ENCODE data around the gene OSCAR.

The OSCAR gene, protein sequence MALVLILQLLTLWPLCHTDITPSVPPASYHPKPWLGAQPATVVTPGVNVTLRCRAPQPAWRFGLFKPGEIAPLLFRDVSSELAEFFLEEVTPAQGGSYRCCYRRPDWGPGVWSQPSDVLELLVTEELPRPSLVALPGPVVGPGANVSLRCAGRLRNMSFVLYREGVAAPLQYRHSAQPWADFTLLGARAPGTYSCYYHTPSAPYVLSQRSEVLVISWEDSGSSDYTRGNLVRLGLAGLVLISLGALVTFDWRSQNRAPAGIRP

DNA sequence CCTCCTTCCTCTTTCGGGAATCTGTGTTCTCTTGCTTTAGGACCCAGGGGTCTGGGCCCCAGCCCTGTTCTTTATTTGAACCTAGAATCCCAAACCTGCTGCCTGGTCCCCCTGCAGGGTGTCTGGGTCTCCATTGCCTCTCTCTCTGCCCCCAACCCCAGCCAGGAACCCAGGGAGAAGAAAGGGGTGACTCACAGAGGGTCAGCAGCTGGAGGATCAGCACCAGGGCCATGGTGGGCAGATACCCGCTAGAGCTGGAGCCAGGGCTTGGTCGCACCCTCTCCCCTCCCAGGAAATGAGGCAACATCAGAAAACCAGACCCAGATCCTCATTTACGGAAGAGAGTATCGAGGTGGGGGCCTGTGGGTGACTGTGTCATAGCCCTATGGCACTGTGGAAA lies at the start of gene OSCAR:
OSCAR (minus strand) TSS at position 243 of the 400 bp plus-strand sequence; CDS start at position 232, 11 bp downstream.
- no peak for DNase-seq

DNA sequence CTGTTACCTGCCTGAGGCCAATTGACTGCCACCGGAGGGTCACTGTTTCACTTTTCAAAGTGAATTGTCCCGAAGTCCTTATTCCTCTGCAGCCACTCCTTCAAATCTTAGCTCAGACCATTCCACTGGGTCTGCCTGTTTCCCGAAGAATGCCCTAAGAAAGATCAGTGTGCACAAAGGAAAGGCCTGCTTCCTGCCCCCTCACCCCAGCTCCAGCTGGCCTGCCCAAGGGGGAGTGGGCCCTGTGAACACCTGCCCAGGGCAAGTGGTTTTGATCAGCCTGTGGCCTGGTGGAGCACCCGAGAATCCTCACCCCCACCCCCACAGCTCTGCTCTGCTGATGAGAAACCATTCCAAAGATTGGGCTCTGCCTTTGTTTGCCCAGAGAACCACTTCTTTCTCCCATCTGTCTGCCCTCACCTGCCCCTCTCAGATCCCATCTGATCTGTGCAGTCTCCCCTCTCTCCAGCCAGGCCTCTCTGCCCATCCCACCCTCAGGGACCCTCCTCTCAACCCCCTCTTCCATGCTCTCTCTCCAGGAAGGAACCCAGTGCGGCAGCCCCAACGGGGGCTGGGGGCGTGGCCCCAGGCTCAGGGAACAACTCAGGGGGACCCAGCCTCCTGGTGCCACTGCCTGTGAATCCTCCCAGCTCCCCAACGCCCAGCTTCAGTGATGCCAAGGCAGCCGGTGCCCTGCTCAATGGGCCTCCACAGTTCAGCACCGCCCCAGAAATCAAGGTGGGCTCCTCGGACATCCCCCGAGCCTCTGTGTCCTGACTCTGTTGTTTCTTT lies 48.6 kb upstream of the OSCAR start:
- DNase-seq: no peak

DNA sequence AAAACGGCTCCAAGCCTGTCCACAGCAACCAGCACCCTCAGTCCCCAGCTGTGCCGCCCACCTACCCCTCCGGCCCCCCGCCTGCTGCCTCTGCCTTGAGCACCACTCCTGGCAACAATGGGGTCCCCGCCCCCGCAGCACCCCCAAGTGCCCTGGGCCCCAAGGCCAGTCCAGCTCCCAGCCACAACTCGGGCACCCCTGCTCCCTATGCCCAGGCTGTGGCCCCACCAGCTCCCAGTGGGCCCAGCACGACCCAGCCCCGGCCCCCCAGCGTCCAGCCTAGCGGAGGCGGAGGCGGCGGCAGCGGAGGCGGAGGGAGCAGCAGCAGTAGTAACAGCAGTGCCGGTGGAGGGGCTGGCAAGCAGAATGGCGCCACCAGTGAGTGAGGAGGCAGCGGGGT lies 47.6 kb upstream of the OSCAR start:
- DNase-seq: no peak

DNA sequence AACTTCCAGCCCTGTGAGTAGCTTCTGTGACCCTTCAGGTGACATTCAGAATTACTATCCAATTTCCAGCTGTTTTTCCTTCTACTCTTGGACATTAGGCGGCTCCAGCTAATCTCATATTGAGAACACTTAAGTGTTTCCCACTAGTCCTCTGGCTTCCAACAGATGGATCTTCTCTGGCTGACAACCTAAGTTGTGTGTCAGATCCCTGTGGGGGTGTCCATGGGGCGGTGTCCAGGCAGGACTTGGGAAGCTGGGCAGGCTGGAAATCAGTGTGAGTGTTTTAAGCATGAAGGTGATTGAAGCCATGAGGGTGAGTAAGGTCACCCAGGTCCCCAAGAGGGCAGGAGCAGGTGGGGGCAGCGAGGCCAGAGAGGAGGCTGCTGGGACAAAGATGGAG lies 47.1 kb upstream of the OSCAR start:
- DNase-seq: no peak

DNA sequence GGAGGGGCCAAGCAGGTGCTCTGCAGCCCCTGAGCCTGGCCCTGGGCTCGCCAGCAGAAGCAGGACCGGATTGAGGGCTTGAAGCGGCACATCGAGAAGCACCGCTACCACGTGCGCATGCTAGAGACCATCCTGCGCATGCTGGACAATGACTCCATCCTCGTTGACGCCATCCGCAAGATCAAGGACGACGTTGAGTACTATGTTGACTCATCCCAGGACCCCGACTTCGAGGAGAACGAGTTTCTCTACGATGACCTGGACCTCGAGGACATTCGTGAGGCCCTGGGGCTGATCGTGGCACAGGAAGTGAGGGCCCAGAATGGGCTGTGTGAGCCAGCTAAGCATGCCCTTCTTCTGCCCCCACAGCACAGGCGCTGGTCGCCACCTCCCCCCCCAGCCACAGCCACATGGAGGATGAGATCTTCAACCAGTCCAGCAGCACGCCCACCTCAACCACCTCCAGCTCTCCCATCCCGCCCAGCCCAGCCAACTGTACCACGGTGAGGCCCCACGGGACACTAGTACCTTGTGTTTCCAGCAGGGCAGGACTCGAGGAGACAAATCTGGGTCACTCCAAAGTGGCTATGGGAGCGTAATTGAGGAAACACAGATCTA lies 45.0 kb upstream of the OSCAR start:
- no peak for DNase-seq

DNA sequence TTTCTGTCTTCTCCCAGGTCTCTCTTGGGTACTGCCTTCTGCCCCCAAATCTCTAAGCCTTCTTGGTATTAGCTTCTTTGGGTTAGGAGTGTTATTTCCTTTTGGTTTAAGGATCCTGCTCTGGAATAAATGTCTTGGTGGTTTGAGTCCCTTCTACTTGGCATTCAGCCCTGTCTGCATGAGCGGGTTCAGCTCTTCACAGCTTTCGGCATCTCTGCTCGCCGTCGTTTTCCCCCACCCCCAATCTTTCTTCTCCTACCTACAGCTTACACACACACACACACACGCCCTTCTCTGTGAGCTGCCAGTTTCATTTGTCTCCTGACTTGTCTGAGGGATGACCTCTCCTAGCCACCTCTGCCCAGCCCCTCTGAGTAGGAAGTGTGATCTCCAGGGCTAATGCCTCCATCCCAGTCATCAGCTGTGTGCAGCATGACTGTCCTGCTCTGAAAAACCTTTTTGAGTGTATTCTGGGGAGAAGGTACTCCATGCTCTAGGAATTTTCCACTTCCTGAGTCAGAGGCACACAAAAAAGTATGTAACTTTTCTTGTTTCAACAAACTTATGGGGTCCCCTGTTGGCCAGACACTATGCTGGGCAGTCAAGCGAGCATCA lies 41.7 kb upstream of the OSCAR start:
- DNase-seq: no peak

DNA sequence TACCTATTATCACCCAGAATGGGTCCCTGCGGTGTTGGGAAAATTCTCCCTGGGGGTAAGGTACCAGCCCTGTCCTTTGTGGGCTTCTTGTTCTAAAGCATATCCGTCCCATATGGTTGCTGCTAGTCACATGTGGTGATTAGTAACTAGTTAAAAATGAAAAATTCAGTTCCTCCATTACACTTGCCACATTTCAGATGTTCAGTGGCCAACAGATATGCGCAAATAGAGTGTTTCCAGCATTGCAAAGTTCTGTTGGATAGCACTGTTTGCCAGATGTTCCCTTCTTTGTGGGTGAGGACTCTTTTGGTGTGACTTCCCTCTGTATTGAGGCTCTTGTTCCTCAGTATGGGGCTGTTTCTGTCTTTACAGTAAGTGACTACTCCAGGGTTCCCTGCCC lies 40.8 kb upstream of the OSCAR start:
- DNase-seq: no peak

DNA sequence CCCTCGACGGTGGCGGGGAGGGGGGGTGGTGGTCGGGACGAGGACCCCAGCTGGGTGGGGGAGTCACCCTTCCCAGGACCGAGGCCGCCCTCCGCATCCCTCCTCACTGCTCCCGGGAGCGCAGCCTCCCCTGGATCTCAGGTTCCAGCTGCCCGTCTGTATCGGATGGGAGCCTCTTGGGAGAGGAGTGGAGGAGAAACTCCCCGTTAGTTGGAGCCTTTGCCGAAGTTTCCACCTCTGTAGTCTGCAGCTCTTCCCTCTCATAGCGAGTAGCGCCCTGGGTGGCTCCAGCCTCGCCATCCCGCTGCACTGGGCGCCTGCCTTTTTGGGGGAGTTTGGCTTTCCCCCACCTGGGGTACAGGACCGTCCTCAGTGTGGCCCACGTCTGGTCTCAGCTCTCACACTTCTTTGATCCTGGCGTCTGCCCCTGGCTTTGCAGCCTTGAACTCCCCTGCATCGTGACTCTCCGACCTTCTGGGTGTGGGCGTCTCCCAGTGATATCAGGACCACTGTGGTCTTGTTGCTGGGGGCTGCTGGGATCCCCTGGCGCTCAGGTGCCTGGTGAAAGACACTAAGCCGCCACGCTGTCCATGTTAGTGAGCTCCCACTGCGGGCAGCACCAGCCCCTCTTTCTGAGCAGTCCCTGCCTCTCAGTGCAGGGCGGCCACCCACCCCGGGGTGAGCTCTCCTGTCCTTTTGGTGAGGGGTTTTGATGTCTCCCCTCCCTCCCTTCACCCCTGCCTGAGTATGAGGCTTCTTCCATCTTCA lies 38.1 kb upstream of the OSCAR start:
- peak; percentile 39 for DNase-seq

DNA sequence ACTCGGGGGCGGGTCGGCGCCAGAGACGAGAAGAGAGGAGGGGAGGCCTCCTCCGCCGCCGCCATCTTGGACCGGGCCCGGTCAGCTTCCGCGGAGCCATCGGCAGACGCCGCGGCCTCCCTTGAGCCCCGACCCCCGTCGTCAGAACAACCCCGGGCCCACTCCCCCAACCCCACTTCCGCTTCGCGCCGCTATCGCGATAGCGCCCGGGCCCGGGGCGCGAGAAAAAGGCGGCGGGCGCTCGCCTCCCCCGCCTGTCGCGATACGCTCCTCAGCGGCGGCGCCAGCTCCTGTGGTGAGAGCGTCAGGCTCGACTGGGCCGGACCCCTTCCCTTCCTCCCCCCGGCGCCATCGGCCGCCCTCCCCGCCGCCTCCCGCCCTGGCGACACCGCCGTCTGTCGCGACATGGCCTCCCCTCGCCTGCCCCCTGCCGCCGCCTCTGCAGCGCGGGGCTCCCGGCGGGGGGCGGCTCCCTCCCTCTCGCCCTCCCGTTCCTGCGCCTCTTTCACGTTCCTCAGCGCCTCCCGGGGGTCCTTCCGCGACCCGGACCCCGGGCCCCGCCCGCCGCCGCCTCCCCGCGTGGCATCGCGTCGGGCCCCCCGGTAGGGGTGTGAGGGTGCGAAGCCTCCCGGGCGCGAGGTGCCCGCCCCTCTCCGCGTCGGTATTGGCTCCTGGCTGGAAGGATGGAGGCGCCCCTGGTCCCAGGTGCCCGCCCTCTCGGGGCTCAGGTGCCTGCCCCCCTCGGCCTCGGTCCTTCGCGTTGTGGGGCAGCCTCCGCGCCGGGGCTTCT lies 37.3 kb upstream of the OSCAR start, which contains the start of gene CNOT3:
CNOT3 (plus strand) TSS at position 64 of the 790 bp plus-strand sequence. CDS start 5,217 bp downstream, outside the sequence.
- DNase-seq: peak; percentile 37

DNA sequence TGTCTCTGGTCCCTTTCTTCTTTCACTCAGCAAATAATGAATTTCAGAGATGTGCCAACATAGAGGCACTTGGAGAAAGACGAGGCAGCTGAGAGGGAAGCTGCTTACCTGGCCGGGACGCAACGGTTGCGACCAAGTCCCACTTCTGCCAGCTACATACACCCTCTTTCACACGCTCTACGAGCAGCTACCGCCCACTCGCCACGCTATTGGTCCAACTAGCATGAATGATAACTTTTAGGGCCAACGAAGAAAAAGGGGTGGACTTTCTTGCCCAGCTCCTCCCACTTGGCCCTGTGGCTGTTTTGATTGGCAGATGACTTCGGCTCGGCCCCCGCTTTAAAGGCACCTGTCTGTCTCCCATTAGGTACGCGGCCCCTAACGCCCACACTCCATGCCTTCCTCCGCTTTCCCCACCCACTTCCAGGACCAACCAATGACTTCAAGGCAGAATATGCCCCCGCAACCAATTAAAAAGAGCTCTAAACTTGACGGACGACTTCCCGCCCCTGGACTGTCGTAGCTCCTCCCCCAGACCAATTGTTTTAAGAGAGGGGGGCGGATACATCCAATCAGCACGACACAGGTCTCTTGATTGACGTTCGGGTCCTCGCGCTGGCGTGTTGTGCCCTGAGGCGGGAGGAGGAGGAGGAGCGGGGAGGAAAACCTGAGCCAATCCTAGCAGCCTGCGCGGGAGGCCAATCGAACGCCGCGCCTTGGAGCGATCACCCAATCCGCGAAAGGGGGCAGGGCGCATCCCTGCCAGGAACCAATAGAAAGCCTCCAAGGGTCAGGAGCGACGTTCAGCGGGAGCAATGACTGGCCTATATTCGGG lies 36.5 kb upstream of the OSCAR start:
- DNase-seq: peak; percentile 100

DNA sequence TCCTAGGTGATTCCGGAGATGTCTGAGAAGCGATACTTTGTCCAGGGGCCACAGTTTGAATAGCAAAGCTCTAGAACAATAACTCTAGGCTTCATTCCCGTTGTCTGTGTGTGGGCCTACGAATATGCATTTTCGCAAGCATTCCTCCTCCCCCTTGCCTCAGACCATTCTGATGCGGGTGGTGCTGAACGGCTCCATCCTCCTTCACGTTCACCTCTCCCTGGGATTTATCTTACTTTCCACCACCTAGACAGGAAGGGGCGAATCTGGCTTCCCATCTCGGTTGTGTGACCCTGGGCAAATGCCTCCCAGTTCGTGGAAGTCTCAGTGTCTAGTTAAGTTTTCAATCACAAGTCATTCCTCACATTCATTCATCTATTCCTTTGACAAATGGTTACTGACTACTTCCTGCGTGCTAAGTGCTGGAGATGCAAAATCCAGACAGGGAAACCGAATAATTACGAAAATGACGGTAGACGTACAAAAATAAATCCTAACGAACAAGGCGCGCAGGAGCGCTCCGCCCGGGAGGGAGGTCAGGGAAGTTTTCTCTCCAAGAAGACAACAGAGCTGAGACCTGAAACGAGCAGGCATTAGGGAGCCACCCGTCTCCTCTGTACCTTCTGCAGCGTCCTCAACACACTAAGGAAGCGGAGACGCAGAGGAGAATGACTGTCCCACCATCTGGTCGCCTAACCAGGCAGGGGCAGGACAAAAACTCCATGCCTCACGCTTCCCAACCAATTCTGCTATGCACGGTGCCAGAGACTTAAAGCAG lies 35.7 kb upstream of the OSCAR start:
- no peak for DNase-seq

DNA sequence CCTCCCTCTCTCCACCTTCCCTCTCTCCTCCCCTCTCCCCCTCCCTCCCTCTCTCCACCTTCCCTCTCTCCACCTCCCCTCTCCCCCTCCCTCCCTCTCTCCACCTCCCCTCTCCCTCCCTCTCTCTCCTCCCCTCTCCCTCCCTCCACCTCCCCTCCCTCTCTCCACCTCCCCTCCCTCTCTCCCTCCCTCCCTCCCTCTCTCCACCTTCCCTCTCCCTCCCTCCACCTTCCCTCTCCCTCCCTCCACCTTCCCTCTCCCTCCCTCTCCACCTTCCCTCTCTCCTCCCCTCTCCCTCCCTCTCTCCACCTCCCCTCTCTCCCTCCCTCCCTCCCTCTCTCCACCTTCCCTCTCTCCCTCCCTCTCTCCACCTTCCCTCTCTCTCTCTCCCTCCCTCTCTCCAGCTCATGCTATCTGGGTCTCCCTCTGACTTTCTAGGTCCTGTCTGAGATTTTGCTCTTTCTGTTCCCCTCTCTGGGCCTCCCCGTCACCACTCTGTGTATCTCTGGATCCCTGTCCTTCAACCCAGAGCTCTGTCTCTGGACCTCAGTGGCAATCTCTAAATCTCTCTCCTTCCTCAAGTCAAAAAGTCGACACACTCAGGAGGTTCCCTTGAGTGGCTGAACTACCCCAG lies 33.5 kb upstream of the OSCAR start:
- no peak for DNase-seq

DNA sequence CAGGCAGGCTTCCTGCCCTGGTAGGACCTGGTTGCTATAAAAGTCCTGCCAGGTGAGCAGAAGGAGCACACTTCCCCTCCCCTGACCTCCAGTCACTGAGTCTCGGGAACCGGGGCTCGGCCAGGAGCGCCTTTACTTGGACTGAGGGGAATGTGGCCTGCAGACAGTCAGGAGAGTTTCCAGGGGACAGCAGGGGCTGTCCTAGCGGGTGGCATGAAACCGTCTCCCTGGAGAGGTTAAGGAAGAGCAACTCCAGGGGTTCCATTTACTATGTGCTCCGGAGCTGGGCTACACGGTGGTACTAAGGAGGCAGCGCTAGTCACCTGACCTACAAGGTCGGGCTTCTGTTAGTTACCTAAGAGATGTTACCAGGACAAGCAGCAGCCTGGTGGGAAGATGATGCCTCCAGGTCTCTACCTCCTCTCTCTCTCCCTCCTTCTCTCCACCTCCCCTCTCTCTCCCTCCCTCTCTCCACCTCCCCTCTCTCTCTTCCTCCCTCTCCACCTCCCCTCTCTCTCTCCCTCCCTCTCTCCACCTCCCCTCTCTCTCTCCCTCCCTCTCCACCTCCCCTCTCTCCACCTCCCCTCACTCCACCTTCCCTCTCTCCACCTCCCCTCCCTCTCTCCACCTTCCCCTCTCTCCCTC lies 32.8 kb upstream of the OSCAR start:
- DNase-seq: peak; percentile 40

DNA sequence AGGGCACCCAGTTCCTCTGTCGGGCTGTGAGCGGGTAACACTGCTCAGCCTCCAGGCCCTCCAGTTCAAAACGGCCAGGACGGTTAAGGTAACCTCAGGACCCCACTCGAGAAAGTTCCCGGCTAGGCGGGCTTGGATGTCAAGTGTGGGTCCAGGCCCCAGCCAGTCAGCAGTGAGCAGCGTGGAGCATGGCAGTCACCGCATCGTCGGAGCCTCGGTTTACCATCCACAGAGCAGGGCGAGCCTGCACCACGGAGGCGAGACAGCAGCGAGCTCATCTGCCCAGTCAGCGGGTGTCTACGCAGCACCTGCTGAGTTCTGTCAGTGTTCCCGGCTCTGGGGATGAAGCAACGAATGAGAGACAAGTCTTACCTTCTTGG lies 29.0 kb upstream of the OSCAR start:
- no peak for DNase-seq

DNA sequence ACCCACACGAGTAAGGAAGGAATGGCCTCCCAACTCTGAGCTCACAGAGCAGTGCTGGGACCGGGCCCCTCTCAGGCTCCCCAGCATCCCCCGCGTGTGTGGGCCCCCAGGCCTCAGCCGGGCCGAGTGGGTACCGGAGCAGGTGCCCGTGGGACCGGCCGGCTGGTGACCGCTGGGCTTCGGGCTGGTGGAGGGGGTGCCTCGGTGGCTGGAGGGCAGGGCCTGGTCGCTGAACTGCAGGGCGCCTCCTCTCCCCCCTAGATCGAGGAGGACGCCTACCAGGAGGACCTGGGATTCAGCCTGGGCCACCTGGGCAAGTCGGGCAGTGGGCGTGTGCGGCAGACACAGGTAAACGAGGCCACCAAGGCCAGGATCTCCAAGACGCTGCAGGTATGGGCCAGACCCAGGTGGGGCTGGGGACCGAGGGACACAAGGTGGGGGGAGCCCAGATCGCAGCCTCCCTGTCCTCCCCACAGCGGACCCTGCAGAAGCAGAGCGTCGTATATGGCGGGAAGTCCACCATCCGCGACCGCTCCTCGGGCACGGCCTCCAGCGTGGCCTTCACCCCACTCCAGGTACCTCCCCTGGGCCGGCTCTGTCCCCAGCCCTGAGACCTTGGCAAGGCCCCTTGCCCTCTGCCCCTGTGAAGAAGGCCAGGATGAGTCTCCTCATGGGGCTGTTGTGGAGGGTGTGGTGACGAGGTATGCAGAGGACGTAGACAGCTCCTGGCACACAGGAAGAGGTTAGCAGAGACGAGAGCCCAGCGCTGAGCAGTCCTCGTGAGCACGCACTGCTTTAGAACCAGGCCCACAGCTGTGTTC lies 28.4 kb upstream of the OSCAR start:
- DNase-seq: no peak

DNA sequence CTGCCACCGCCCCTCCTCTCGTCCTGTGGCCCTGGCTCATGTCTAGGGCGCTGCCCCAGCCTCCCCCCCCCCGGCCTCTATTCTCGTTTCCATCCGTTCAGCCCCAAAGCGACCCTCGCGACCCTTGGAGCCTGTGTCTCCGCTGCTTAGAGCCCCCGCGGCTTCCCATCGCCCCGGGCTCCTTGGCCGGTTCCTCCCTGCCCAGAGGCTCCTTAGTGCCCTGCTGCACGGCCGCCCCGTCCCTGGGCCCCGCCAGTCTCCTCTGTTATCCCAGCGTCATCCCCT lies 27.8 kb upstream of the OSCAR start:
- no peak for DNase-seq

DNA sequence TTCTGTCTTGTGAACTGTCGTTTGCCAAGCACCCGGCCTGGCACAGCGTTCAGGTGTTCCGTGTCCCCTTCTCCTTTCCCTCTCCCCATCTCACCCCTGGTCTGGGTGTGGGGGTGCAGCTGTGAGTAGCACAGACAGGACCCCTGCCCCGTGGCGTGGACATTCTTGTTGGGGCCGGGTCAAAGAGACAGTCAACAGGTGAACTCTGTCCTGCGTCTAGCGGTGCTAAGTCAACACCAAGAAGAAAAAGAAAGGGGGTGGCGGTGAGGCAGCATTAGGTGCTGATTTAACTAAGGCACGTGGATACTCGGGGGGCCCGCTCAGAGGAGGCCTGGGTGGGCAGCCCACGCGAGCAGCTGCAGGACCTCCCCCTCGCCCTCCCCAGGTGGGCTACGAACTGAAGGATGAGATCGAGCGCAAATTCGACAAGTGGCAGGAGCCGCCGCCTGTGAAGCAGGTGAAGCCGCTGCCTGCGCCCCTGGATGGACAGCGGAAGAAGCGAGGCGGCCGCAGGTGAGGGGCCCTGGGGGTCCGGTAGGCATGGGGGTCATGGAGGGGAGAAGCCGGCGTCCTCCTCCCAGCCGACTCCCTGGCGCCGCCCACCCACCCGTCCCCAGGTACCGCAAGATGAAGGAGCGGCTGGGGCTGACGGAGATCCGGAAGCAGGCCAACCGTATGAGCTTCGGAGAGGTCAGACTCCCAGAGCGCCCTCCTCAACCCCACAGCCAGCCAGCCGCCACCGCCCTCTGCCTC lies 27.3 kb upstream of the OSCAR start:
- no peak for DNase-seq

DNA sequence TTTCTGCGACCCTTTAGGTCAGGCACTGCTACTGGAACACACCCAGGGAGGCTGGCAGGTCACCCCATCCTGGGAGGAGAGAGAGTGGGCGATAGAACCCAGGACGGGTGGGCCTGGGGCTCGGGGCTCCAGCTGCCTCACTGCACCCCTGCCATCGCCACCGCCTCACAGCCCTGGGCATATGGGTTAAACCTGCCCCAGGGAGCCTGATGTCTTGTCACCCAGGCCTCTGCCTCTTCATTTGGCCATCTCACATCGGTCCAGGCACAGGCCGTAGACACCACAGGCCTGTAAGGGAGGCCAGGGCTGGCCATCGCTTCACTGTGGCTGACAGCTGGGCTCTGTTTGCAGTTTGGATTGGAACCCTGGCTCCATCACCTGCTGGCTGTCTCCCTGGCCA lies 25.1 kb upstream of the OSCAR start:
- no peak for DNase-seq
